Mesothelial cell of epicardium (in vitro differentiated cells): ENCODE results near the gene TRIM26. TPM values are rescaled to one million over a fixed set of nuclear protein-coding genes. Genes with fewer than 3 reads are reported as not detected.

Source experiments
- DNase-seq, 2 experiments: peaks; one replicate each; pipeline ENCODE4 v3.0.0; 2021; ENCODE audit warnings: low spot score in 2 of 2; ENCODE audit not compliant: unreplicated experiment in 2 of 2
- H3K27ac Mint-ChIP-seq: 2 replicates; pipeline ENCODE4 v1.8.0; 2021; ENCODE audit warnings: mixed read lengths
- H3K27me3 Mint-ChIP-seq: 2 replicates; pipeline ENCODE4 v1.8.0; 2021; ENCODE audit warnings: low read depth, mixed read lengths
- H3K36me3 Mint-ChIP-seq: 2 replicates; pipeline ENCODE4 v1.8.0; 2021; ENCODE audit warnings: mixed read lengths
- H3K4me1 Mint-ChIP-seq: 2 replicates; pipeline ENCODE4 v1.8.0; 2021; ENCODE audit warnings: mixed read lengths
- H3K4me3 Mint-ChIP-seq: 2 replicates; pipeline ENCODE4 v1.8.0; 2021; ENCODE audit warnings: mild to moderate bottlenecking, moderate library complexity, mixed read lengths
- H3K9me3 Mint-ChIP-seq: 2 replicates; pipeline ENCODE4 v1.8.0; 2021; ENCODE audit warnings: mixed read lengths
- total RNA-seq: library from RNA; stranded (reverse); gene quantifications from 3 replicates; pipeline ENCODE4 v1.2.1, GENCODE V29; 2021
- TF ChIP-seq, protein P1 (sequence below): fragments of 200-600 bp; sonication (generic); IDR thresholded peaks from one replicate; pipeline ENCODE4 v1.5.0; 2021; ENCODE audit warnings: antibody characterized with exemption; ENCODE audit not compliant: unreplicated experiment

The TRIM26 gene
- total RNA-seq, 1 donor from 2014 or later = 55.4 TPM

GRCh38 chr6:30188541-30188940 lies 24.7 kb downstream of the TRIM26 start:
- TF ChIP-seq, protein P1, sequence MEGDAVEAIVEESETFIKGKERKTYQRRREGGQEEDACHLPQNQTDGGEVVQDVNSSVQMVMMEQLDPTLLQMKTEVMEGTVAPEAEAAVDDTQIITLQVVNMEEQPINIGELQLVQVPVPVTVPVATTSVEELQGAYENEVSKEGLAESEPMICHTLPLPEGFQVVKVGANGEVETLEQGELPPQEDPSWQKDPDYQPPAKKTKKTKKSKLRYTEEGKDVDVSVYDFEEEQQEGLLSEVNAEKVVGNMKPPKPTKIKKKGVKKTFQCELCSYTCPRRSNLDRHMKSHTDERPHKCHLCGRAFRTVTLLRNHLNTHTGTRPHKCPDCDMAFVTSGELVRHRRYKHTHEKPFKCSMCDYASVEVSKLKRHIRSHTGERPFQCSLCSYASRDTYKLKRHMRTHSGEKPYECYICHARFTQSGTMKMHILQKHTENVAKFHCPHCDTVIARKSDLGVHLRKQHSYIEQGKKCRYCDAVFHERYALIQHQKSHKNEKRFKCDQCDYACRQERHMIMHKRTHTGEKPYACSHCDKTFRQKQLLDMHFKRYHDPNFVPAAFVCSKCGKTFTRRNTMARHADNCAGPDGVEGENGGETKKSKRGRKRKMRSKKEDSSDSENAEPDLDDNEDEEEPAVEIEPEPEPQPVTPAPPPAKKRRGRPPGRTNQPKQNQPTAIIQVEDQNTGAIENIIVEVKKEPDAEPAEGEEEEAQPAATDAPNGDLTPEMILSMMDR = no peak
- H3K9me3 Mint-ChIP-seq = no peaks in the 10 kb centered on the region
- no peak for DNase-seq
- no peak overlapping the region for H3K27ac Mint-ChIP-seq
- peaks cover 64% of the 10 kb centered on the region for H3K36me3 Mint-ChIP-seq
- H3K4me1 Mint-ChIP-seq = no peaks in the 10 kb centered on the region
- H3K27me3 Mint-ChIP-seq = no peaks in the 10 kb centered on the region
- H3K4me3 Mint-ChIP-seq = no peak overlapping the region

GRCh38 chr6:30185846-30186484 lies 27.2 kb downstream of the TRIM26 start:
- Mint-ChIP-seq H3K36me3 (peaks cover 61% of the 10 kb centered on the region), H3K9me3 (peaks cover 5% of the 10 kb centered on the region)

DNA sequence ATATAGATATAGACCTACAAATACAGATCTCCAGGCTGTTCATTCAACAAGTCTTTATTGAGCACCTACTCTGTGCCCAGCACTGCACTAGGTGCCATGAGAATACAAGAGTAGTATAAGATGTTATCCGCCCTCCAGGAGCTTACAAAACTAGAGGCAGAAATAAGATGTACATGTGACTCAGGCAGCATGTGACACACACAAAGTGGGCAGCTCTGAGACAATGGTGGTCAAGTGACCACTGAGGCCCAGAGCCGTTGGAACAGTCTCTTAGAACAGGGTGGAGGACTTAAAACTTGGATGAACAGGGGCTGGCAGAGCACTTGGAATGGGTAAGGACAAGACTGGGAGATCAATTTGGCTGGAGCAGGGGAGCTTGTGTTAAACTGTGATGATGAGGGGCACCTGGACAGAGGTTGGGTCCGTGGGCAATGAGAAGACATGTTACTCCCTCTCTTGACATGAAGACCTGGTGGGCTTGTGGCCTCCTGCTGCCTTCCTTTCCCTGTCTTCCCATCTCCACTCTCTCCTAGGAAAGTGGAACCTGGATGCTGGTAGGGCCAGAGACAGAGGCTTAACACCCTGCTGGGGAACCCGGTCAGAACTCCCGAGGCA lies 28.7 kb downstream of the TRIM26 start:
- peaks cover 3% of the 10 kb centered on the region for H3K27me3 Mint-ChIP-seq
- no peak for DNase-seq
- peaks cover 12% of the 10 kb centered on the region for H3K9me3 Mint-ChIP-seq
- H3K4me3 Mint-ChIP-seq = no peak overlapping the region
- no peaks in the 10 kb centered on the region for H3K4me1 Mint-ChIP-seq
- TF ChIP-seq, protein P1 = no peak
- H3K36me3 Mint-ChIP-seq = peaks cover 48% of the 10 kb centered on the region
- no peak overlapping the region for H3K27ac Mint-ChIP-seq

More at GRCh38 chr6:30185846-30186484, 27.2 kb downstream of the TRIM26 start:
- Mint-ChIP-seq H3K27ac (no peak overlapping the region), H3K27me3 (no peaks in the 10 kb centered on the region), H3K4me3 (no peak overlapping the region), H3K4me1 (no peaks in the 10 kb centered on the region)
- no peak for DNase-seq
- TF ChIP-seq, protein P1 = no peak

GRCh38 chr6:30180145-30180544 lies 33.1 kb downstream of the TRIM26 start:
- Mint-ChIP-seq H3K27ac (no peak overlapping the region), H3K4me3 (no peak overlapping the region), H3K9me3 (peaks cover 20% of the 10 kb centered on the region), H3K4me1 (no peaks in the 10 kb centered on the region), H3K36me3 (peaks cover 11% of the 10 kb centered on the region), H3K27me3 (peaks cover 40% of the 10 kb centered on the region)
- TF ChIP-seq, protein P1 = no peak
- DNase-seq = no peak

DNA sequence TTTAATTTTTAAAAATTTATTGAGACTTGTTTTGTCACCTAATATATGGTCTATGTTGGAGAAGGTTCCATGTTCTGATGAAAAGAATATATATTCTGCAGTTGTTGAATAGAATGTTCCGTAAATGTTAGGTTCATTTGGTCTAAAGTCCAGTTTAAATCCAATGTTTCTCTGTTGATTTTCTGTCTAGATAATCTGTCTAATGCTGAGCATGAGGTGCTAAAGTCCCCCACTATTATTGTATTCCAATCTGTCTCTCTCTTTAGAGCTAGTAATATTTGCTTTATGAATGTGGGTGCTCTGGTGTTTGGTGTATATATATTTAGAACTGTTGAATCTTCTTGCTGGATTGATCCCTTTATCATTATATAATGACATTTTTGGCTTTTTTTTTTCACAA lies 34.4 kb downstream of the TRIM26 start:
- Mint-ChIP-seq H3K36me3 (no peaks in the 10 kb centered on the region), H3K4me3 (no peak overlapping the region), H3K9me3 (peaks cover 20% of the 10 kb centered on the region), H3K27me3 (peaks cover 53% of the 10 kb centered on the region), H3K27ac (no peak overlapping the region), H3K4me1 (no peaks in the 10 kb centered on the region)
- TF ChIP-seq, protein P1 = no peak
- DNase-seq = no peak
